ENCODE data around the gene TBK1. TPM values are rescaled to one million over a fixed set of nuclear protein-coding genes. Genes with fewer than 3 reads are reported as not detected.
A peak's percentile ranks its signal among the peaks of the same experiment; 100 is the strongest.

Gene TBK1
- total and polyA plus RNA-seq, 9 of the 15 experiments (the other 6 are each of a cell fraction or from before 2014, with no cell fraction given), result 20.4 to 42.0 (median 27.8) TPM

DNA sequence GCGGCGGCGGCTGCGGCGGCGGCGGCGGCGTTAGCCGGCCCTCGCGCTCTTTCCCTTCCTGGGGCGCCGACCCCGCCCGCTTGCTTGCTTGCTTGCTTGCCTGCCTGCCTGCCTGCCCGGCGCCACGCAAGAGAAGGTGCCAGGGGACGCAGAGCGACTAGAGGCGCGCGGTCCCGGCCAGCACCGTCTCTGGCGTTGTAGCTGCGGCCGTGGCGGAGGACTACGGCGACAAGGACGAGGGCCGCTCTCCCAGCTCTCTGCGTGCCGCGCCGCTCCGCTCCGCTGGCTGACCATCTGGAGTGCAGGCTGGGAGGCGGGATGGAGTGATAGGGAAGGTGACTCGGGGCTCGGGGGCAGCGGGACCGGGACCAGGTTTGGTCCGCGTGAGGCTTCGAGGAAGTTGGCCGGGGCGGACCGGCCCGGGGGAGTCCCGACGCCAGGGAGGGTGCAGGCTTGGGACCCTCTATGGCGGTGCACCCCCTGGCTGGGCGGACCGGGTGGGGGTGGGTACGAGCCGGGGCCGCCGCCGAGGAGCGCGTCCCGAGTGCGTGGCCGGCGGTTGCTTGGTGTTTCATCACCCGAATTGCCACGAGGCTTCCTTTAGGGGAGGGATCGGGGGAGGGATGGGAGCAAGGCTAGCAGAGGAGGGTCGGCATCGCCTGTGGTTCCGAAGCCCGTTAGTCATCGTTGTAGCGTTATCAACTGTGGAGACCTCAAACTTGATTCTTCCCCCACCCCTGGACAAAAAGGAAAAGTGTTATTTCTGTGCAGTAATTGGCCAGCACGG lies 47.3 kb upstream of the TBK1 start (continued):
- TF ChIP-seq, protein P1, sequence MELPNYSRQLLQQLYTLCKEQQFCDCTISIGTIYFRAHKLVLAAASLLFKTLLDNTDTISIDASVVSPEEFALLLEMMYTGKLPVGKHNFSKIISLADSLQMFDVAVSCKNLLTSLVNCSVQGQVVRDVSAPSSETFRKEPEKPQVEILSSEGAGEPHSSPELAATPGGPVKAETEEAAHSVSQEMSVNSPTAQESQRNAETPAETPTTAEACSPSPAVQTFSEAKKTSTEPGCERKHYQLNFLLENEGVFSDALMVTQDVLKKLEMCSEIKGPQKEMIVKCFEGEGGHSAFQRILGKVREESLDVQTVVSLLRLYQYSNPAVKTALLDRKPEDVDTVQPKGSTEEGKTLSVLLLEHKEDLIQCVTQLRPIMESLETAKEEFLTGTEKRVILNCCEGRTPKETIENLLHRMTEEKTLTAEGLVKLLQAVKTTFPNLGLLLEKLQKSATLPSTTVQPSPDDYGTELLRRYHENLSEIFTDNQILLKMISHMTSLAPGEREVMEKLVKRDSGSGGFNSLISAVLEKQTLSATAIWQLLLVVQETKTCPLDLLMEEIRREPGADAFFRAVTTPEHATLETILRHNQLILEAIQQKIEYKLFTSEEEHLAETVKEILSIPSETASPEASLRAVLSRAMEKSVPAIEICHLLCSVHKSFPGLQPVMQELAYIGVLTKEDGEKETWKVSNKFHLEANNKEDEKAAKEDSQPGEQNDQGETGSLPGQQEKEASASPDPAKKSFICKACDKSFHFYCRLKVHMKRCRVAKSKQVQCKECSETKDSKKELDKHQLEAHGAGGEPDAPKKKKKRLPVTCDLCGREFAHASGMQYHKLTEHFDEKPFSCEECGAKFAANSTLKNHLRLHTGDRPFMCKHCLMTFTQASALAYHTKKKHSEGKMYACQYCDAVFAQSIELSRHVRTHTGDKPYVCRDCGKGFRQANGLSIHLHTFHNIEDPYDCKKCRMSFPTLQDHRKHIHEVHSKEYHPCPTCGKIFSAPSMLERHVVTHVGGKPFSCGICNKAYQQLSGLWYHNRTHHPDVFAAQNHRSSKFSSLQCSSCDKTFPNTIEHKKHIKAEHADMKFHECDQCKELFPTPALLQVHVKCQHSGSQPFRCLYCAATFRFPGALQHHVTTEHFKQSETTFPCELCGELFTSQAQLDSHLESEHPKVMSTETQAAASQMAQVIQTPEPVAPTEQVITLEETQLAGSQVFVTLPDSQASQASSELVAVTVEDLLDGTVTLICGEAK (IDR thresholded peaks at IDR 0.05), result no peak
- TF ChIP-seq, protein P1 (CRISPR knock-in tag; IDR thresholded peaks at IDR 0.05), result no peak
- no peak for TF ChIP-seq CREB1 (IDR thresholded peaks at IDR 0.05)
- TF ChIP-seq CREB1 (CRISPR knock-in tag; IDR thresholded peaks at IDR 0.05), result no peak; the same call in none of the 2 replicates
- peak; percentile 81; the same call in 1 of the 2 replicates for TF ChIP-seq NR4A1 (CRISPR knock-in tag; IDR thresholded peaks at IDR 0.05)
- TF ChIP-seq NR4A1 (tag; IDR thresholded peaks at IDR 0.05), result no peak
- TF ChIP-seq, protein P2, sequence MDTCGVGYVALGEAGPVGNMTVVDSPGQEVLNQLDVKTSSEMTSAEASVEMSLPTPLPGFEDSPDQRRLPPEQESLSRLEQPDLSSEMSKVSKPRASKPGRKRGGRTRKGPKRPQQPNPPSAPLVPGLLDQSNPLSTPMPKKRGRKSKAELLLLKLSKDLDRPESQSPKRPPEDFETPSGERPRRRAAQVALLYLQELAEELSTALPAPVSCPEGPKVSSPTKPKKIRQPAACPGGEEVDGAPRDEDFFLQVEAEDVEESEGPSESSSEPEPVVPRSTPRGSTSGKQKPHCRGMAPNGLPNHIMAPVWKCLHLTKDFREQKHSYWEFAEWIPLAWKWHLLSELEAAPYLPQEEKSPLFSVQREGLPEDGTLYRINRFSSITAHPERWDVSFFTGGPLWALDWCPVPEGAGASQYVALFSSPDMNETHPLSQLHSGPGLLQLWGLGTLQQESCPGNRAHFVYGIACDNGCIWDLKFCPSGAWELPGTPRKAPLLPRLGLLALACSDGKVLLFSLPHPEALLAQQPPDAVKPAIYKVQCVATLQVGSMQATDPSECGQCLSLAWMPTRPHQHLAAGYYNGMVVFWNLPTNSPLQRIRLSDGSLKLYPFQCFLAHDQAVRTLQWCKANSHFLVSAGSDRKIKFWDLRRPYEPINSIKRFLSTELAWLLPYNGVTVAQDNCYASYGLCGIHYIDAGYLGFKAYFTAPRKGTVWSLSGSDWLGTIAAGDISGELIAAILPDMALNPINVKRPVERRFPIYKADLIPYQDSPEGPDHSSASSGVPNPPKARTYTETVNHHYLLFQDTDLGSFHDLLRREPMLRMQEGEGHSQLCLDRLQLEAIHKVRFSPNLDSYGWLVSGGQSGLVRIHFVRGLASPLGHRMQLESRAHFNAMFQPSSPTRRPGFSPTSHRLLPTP (IDR thresholded peaks at IDR 0.05; ENCODE audit: borderline replicate concordance, extremely low read depth, insufficient read length), result no peak
- no peak for TF ChIP-seq SLC30A9 (CRISPR knock-in tag; IDR thresholded peaks at IDR 0.05)
- TF ChIP-seq ZNF445 (CRISPR knock-in tag; IDR thresholded peaks at IDR 0.05; ENCODE audit: low read depth), result no peak
- TF ChIP-seq KAT7 (CRISPR knock-in tag; IDR thresholded peaks at IDR 0.05; ENCODE audit: borderline replicate concordance), result peak; percentile 97
- no peak for TF ChIP-seq U2AF2 (optimal IDR thresholded peaks at IDR 0.05; ENCODE audit: low read depth, low read length)
- peak; percentile 68 for TF ChIP-seq POLR2B (IDR thresholded peaks at IDR 0.05; ENCODE audit: low read depth, partially characterized antibody)
- no peak for TF ChIP-seq RFX7 (CRISPR knock-in tag; IDR thresholded peaks at IDR 0.05)
- peak; percentile 94 for TF ChIP-seq GTF2E2 (tag; IDR thresholded peaks at IDR 0.05)
- TF ChIP-seq ZBED1 (IDR thresholded peaks at IDR 0.05), result no peak
- no peak for TF ChIP-seq PHTF2 (CRISPR knock-in tag; IDR thresholded peaks at IDR 0.05)
- TF ChIP-seq ZKSCAN8 (CRISPR knock-in tag; IDR thresholded peaks at IDR 0.05), result no peak
- 0 out of 2 replicates have a peak, but pooled peaks have one; percentile 73 for TF ChIP-seq OTX1 (CRISPR knock-in tag; IDR thresholded peaks at IDR 0.05)
